Mucosa of descending colon (tissue), 3 donors: Measurements from ENCODE around the gene TMEM203. TPM values are rescaled to one million over a fixed set of nuclear protein-coding genes. Genes with fewer than 3 reads are reported as not detected.
A peak's percentile ranks its signal among the peaks of the same experiment; 100 is the strongest.
"Not testable (repeated sequence)": the region's sequence is repeated elsewhere in the genome, so short reads cannot be mapped to it uniquely, and the experiment has no call there.

Experiments
- ATAC-seq: fragments of 200-7000 bp; cut with Tn5 transposase; one replicate; pipeline ENCODE4 v1.9.1; 2020; ENCODE audit warnings: mild to moderate bottlenecking, moderate library complexity
- DNase-seq, 3 donors: peaks; one replicate each; pipeline ENCODE4 v3.0.0-alpha.2; 2020
- H3K36me3 ChIP-seq: fragments of 200-600 bp; one replicate; pipeline ENCODE4 v1.8.0; 2021; ENCODE audit warnings: low read depth, mild to moderate bottlenecking
- H3K4me1 ChIP-seq: fragments of 200-600 bp; one replicate; pipeline ENCODE4 v1.8.0; 2021; ENCODE audit warnings: low read depth, mild to moderate bottlenecking
- H3K4me3 ChIP-seq: fragments of 200-600 bp; one replicate; pipeline ENCODE4 v1.8.0; 2021; ENCODE audit warnings: mild to moderate bottlenecking
- H3K9me3 ChIP-seq: fragments of 200-600 bp; one replicate; pipeline ENCODE4 v1.8.0; 2021; ENCODE audit warnings: mild to moderate bottlenecking
- CTCF ChIP-seq: fragments of 200-600 bp; IDR thresholded peaks from one replicate; pipeline ENCODE4 v1.8.0; 2022; ENCODE audit warnings: antibody characterized with exemption, mild to moderate bottlenecking
- intact Hi-C, 2 donors: fragments of 100-400 bp; cut with DNase I in 1 of 2; cut with micrococcal nuclease in 1 of 2; formaldehyde crosslinking; loops; one replicate each; pipeline versions ENCODE4 v1.11.0 to v1.11.1; 2022; cut with DNase I, micrococcal nuclease
- total RNA-seq, 3 donors: library from RNA; stranded (reverse); fragmentation: NEBNext Ultra II Directional in 2 of 3; extraction: Animal tissue kit (Norgen Biotek cat#: 25700) in 2 of 3; gene quantifications; one replicate each; pipeline versions ENCODE4 v1.2.1 to v1.2.4, GENCODE V29; 2021 to 2023
- donor health status: DM: no; HTN: no; CAD: no; lungs with moderate emphysema.
- donor health status: DM: no; HTN: no; CAD: no.
- donor health status: DM: no; HTN: yes; CAD: no.

Gene TMEM203
- total RNA-seq, 3 donors from 2014 or later: 30.6 to 40.4 (median 40.0) TPM

- peak; percentile 71 to 85 (median 83) for DNase-seq
- Histone ChIP-seq H3K4me1 (peaks cover 48% of the 10 kb centered on the region), H3K36me3 (peaks cover 4% of the 10 kb centered on the region), H3K4me3 (peak overlapping the region; percentile 65), H3K9me3 (no peaks in the 10 kb centered on the region)
- TF ChIP-seq CTCF: no peak
- peak; percentile 31 for ATAC-seq
- intact Hi-C loops: no loop called here
Measured at GRCh38 chr9:137241490-137242268, 36.2 kb upstream of the TMEM203 start.

- DNase-seq: peak; percentile 98 to 99 (median 99)
- Histone ChIP-seq H3K9me3 (no peaks in the 10 kb centered on the region), H3K36me3 (peaks cover 4% of the 10 kb centered on the region), H3K4me1 (peaks cover 56% of the 10 kb centered on the region), H3K4me3 (peak within 1 kb of the TSS; percentile 65)
- TF ChIP-seq CTCF: no peak
- intact Hi-C loops: no loop called here
- peak; percentile 77 for ATAC-seq
Measured at GRCh38 chr9:137240841-137241489, 35.5 kb upstream of the TMEM203 start, which contains the start of gene TUBB4B. Gene TUBB4B (plus strand): TSS chr9:137241287. CDS start chr9:137241361, 74 bp downstream.

DNA sequence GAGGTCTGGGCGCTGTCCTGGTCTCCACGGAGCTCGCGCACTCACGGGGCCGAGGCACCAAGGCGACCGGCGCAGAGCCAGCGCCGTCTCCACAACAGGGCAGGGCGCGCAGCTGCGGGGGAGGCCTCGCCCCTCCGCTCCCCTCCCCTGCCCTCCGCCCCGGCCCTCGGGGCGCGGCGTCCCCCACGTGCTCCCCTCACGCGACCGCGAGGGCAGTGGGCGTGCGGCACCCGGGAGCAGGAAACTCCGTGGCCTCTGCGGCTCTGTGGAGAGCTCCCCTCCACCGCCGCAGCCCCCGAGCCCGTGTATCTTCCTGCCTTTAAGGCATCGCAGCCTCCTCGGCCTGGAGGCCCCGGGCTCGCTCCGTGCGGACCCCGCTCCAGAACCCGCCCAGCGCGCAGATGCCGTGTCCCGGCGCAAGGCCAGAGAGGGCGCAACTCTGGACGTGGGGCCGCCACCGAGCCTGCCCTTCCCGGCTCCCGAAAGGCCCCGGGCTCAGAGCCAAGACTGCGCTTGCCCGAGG is 34.9 kb upstream of the TMEM203 start:
- Histone ChIP-seq H3K4me1 (peaks cover 57% of the 10 kb centered on the region), H3K9me3 (no peaks in the 10 kb centered on the region), H3K36me3 (peaks cover 4% of the 10 kb centered on the region), H3K4me3 (peak overlapping the region; percentile 65)
- no peak for TF ChIP-seq CTCF
- intact Hi-C loops: no loop called here
- peak; percentile 57 for ATAC-seq
- peak; percentile 79 to 88 (median 88) for DNase-seq

- not testable (repeated sequence) for H3K4me3 ChIP-seq, H3K36me3 ChIP-seq, H3K9me3 ChIP-seq, ATAC-seq
- peak in 1 of 3 donors; percentile 35 for DNase-seq
- intact Hi-C loops: loop anchor here (5.0 kb wide), 1 partner anchor 122 kb away; no protein-coding TSS in a partner anchor
- peaks cover 57% of the 10 kb centered on the region for H3K4me1 ChIP-seq
Measured at GRCh38 chr9:137239541-137240200, 34.2 kb upstream of the TMEM203 start.

GRCh38 chr9:137237759-137238726 is 32.6 kb upstream of the TMEM203 start:
- peak in 2 of 3 donors; percentile 72 to 81 for DNase-seq
- intact Hi-C loops: loop anchor here (5.0 kb wide), 1 partner anchor 121 kb away; no protein-coding TSS in a partner anchor

More at GRCh38 chr9:137237759-137238726, 32.6 kb upstream of the TMEM203 start:
- H3K36me3 ChIP-seq: peaks cover 4% of the 10 kb centered on the region
- H3K4me3 ChIP-seq: no peak overlapping the region
- peak; percentile 42 for ATAC-seq
- H3K9me3 ChIP-seq: no peaks in the 10 kb centered on the region
- H3K4me1 ChIP-seq: peaks cover 56% of the 10 kb centered on the region
- no peak for TF ChIP-seq CTCF
